Fibroblast of skin of left quadriceps (primary cell): ENCODE results near the gene TDRD9.
"Not testable (repeated sequence)": the region's sequence is repeated elsewhere in the genome, so short reads cannot be mapped to it uniquely, and the experiment has no call there.

ENCODE experiments used
- DNase-seq, 2 experiments: peaks; one replicate each; pipeline ENCODE4 v3.0.0-alpha.2; 2013; ENCODE audit warnings: low read depth in 2 of 2

The TDRD9 gene

DNA sequence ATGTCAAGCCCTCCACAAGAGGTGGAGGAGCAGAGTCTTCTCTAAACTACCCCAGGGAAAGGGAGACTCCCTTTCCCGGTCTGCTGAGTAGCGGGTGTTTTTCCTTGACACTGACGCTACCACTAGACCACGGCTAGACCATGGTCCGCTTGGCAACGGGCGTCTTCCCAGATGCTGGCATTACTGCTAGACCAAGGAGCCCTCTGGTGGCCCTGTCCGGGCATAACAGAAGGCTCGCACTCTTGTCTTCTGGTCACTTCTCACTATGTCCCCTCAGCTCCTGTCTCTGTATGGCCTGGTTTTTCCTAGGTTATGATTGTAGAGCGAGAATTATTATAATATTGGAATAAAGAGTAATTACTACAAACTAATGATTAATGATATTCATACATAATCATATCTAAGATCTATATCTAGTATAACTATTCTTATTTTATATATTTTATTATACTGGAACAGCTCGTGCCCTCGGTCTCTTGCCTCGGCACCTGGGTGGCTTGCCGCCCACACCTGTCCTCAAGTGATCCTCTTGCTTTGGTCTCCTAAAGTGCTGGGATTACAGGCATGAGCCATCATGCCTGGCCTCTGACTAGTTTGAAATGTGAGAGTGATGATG lies 52.5 kb downstream of the TDRD9 start:
- not testable (repeated sequence) for DNase-seq

DNA sequence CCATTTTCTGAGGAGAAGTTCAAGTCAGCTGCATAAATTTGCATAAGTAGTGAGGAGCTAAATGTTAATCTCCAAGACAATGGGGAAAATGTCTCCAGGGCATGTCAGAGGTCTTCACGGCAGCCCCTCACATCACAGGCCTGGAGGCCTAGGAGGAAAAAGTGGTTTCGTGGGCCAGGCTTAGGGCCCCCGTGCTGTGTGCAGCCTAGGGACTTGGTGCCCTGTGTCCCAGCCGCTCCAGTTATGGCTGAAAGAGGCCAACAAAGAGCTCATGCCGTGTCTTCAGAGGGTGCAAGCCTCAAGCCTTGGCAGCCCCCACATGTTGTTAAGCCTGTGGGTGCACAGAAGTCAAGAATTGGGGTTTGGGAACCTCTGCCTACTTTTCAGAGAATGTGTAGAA lies 55.9 kb downstream of the TDRD9 start:
- DNase-seq = no peak

DNA sequence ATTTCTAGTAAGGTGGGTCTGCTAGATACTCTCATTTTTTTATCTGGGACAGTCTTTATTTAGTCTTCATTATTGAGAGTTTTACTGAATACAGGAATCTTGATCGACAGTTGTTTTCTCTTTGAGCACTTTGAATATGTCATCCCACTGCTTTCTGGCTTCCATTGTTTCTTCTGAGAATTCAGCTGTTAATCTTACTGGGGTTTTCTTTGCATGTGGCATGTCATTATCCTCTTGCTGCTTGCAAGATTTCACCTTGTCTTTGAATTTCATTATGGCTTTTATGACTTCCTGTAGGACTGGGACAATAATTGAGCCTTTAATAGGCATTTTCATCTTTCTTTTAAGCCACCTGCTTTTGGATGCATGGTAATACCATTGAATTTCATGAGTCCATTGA lies 60.8 kb downstream of the TDRD9 start:
- no peak for DNase-seq

DNA sequence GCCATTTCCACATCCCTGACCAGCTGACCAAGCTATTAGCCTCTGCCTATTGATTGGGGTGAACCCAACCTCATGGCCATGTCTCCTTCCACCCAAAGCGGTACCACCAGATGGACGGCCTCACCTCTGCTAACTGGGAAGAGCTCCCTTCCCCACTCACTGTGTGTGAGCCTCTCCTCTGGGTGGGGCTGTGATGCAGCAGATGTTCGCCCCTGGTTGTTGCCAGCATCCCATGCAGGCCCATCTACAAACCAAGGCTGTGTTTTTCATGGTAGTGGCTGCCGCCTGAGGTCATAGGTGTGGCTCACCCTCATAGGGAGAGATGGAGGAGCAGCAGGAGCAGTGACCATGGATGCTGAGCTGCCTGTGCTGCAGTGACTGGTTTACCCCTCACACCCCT lies 61.7 kb downstream of the TDRD9 start:
- DNase-seq = no peak

DNA sequence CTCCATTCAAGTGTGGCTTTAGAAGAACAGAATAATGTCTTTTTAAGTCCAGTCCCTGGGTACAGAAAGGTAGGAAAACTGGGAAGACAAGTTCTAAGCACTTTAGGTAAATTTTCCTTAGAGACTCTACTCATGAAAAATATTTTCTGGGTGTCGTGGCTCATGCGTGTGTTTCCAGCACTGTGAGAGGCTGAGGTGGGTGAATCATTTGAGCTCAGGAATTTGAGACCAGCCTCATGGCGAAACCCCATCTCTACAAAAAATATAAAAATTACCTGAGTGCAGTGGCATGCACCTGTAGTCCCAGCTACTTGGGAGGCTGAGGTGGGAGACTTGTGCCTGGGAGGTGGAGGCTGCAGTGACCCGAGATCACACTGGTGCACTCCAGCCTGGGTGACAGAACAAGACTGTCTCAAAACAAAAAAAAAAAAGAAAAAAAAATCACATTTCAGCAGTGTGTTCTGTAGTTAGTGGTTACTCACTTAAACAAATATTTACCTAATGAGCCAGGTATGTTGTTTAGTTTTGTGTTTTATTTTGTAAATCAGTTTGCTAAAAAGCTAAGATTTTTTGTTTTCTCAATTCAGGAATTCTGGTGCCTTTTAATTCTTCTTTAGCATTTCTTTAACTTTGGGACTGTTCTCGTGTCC lies 66.4 kb downstream of the TDRD9 start:
- DNase-seq = no peak

DNA sequence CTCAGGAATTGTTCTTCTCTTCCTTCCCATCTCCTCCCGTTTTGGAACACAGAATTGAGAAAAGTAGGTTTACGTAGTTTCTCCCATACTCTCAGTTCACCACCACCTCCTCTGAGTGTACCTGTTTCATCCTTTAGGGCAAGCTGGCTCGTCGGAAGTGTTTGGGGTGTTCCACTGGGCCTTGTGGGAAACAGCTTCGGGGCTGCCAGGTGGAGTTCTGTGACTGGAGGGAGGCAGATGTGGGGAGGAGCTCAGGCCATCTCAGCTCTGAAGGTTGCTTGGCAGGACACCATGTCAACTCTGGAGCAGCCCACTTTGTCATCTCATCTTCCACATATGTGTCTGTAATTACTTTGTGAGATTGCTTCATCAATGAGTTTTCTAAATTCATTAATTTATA lies 67.6 kb downstream of the TDRD9 start:
- DNase-seq = no peak

DNA sequence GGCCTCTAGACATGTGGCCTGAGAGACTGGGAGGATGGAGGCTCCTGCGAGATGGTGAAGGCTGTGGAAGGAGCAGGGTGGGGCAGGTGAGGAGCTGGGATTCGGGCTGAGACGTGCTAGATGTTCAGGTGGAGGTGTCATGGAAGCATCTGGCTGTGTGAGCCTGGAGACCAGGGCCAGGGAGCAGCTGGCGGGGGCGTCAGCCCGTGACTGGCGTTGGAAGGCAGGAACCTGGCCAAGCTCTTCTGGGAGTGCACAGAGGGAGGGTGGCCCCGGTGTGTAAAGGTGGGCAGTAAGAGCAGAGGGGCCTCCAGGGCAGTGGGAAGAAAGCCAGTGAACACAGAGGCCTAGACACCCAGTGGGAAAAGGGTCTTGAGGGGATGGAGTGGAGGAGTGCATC lies 69.1 kb downstream of the TDRD9 start:
- DNase-seq = no peak

DNA sequence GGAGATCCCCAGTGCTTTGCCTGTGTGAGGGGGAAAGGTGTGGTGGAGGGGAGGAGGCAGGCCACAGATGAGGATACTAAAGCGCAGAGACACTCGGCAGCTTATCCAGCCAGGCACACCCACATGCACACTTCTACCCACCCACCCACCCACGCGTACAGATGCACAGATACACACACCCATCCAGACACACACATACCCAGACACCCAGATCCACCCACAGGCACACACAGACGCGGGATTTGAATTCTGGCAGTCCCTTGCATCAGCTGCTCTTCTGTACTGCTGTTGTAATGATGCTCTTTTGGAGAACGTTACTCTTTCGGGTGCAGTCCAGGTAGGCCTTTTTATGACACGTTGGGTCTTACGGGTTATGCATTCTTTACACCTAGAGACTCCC lies 69.8 kb downstream of the TDRD9 start:
- no peak for DNase-seq

DNA sequence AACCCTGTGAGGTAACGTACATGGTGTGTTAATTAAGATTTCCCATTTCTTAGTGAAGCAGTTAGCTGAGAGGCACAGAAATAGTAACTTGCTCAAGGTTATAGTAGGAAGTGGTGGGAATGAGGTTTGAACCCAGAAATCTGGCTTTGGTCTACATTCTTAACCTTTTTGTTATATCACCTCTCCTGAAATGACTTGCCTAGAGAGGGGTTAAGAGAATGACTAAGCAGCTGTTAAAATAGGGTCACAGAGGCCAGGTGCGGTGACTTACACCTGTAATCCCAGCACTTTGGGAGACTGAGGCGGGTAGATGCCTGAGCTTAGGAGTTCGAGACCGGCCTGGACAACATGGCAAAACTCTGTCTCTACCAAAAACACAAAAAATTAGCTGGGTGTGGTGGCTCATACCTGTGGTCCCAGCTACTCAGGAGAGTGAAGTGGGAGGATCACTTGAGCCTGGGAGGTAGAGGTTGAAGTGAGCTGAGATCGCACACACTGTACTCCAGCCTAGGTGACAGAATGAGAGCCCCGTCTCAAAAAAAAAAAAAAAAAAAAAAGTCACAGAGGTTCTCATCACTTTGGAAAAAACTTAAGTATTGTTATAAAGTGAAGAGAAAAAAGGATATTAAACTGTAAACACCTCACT lies 71.7 kb downstream of the TDRD9 start:
- no peak for DNase-seq

DNA sequence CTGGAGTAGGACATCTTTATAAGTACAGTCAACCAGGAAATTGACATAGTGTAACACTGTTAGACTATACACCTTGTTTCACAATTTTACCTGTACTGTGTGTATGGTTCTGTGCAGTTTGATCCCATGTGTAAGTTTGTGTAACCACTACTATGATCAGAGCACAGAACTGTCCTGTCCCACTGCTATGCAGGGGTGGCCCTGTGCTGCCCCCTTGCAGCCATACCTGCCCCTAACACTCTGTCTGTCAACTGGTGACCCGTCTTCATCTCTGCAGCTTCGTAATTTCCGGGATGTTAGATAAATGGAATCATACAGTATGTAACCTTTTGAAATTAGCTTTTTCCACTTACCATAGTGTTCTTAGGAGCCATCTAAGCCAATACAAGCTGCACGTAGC lies 72.7 kb downstream of the TDRD9 start:
- DNase-seq = no peak

DNA sequence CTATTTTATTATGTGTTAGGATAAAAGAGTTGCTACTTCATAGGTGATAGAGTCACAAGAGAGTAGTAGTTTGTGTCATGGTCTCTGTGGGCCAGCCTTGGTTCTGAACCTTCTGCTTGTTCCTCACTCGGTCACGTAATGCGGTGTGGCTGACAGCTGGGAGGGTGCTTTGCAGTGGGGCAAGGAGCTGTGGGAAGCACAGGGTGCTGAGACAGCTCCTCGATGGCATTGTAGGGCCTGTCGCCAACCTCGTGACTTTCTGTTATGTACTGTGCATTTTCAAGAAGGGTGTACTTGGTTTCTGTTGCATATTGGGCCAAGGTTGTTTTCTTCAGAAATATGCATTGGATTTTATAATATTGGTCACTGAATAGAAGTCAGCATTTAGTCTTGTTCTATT lies 75.4 kb downstream of the TDRD9 start:
- DNase-seq = no peak

DNA sequence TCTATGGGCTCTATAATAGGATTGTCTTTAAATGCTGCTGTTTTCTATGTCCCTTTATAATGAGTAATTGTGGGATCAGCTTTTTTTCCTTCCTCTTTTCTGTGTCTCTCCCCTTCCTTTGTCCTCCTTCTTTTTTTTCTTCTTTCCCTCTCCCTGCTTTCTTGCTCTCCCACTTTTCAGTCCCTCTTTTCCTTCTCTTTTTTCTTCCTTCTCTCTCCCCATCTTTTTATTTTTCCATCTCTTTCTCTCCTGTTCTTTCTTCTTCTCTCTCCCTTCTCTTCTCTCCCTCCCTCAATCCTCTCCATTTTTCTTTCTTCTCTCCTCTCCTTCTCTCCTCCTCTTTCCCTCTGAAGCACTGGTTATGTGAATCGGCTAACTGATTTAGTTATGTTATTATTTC lies 76.6 kb downstream of the TDRD9 start:
- no peak for DNase-seq

DNA sequence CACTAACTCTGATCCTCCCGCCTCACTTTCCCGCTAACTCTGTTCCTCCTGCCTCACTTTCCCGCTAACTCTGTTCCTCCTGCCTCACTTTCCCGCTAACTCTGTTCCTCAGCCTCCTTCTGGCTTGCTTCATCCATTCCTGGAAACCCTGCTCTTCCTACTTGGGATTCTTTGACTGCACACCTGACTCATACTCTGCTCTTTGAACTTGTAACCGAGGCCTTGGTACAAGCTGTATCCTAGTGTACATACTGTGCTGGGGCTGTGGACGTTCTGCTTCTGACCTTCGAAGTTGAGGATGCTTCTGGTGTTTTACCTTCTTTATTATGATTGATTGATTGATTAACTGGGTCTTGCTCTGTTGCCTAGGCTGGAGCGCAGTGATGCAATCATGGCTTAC lies 77.2 kb downstream of the TDRD9 start:
- DNase-seq = no peak

DNA sequence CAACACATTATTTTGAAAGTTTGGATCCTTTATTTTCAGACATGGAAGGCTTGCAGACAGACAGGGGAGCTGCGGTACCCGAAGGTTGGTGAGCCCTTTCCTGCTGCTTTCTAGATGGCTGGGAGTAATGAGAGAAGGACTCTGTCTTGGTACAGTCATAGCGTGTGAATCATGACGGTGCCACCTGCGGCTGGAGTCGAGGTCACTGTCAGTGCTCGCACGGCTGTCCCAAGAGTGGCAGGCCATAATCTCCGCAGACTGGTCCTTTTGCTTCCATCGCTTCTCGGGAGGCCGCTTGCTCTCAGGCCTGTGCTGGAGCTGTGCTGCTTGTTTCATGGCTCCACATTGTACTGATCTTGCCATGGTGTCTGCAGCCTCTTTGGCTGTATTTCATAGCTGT lies 78.9 kb downstream of the TDRD9 start:
- no peak for DNase-seq

DNA sequence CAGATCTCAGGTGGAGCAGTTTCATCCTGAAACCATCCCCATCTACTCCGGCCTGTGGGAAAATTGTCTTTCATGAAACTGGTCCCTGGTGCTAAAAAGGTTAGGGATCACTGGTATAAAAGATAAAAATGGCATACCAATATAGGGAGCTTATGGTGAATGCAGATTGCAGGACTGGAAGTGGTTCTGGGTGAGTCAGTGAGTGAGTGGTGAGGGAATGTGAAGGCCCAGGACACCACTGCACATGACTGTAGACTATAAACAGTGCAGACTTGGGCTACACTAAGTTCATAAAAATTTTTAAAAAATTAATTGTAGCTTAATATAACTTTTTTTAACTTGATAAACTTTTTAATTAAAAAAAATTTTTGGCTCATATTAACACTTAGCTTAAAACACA lies 81.0 kb downstream of the TDRD9 start:
- DNase-seq = no peak

DNA sequence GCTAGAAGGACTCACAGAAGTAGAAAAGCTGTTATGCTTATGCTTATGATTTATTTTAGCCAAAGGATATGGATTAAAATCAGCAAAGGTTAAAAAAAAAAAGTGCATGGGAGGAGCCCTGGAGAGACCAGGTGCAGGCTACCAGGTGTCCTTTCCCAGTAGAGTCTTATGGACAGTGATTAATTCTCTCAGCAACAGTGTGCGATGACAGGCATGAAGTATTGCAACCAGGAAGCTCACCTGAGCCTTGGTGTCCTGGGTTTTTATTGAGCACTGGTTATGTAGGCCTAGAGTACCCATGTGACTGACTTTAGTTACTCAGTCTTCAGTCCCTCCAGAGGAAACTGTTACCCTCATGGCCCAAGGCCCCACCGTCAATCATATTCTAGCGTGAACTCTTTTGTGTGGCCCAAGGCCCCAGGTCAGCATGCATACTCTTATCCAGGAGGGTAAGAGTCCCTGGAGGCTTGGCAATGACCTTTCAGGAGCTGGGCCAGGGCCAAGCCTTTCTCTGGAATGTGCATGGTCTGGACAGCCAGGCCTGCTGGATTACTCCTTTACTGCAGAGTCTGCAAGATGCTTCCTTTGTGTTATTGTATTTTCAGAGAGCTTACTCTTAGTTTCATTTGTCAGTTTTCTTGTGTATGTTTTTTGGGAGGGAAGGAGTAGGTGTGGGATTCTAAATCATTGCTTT lies 83.7 kb downstream of the TDRD9 start:
- DNase-seq = no peak

DNA sequence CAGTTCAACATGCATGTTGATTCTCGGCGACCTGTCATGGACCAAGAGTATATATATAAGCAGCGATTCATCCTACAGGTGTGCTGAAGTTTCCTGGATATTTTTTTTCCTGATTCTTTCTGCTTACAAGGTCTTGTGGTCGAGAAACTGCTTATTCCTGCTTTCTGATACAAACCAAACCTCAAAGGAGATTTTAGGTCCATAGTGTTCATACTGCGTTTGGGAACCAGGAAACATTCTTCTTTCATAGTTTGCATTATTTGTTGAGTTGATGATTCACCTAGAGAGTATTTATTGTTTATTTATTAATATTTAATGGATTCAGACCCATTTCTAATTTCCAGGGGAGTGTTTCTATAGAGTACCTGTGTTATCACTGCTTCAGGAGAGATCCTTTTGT lies 86.5 kb downstream of the TDRD9 start:
- DNase-seq = no peak

DNA sequence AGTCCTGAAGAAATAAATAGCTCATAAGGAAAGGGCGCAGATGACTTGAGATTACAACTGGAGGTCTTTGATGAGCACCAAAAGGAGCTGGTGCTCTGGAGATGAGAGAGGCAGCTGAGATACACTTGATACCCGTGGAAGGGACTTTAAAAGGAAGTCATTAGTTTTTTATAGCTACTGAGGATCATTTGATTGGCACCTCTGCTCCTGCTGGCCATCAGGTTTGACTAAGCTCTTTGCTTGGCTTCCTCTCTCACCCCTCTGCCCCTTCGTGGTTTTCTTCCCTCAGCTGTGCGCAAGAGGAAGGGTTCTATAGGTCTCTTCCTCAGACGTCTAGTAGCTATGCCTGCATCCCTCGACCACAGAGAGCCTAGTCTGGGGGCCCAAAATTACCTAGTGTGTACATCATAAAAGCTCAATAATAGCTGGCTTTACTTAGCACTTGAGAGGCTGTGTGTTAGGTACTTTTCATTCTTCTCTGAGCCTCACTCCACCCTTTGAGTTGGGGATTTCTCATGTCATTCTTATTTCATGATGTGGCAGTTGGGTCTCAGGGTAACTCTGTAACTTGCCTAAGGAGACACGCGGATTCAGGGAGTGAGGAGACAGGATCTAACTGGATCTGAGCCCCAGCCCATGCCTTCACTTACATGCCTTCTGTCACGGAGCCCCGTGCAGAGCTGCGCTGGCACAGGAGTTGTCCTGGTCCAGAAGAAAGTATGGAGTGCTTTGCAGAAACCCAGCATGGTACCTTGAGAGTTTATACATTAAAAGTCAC lies 88.8 kb downstream of the TDRD9 start:
- no peak for DNase-seq

DNA sequence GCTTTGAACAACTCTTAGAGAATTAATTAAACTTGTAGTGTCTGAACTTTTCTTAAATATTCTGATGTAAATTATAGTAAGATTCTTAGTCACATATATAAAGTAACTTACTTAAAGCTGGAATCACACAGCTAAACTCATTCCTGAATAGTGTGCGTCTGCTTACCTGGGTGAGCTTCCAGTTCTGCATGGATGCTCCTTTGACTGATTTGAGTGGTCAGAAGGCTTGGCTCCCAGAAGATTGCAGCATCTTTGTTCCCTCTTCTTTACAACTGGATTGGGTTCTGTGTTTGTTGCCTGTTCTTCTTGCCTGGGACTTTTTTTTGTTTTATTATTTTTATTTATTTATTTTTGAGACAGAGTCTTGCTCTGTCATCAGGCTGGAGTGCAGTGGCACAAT lies 90.8 kb downstream of the TDRD9 start:
- DNase-seq = no peak

DNA sequence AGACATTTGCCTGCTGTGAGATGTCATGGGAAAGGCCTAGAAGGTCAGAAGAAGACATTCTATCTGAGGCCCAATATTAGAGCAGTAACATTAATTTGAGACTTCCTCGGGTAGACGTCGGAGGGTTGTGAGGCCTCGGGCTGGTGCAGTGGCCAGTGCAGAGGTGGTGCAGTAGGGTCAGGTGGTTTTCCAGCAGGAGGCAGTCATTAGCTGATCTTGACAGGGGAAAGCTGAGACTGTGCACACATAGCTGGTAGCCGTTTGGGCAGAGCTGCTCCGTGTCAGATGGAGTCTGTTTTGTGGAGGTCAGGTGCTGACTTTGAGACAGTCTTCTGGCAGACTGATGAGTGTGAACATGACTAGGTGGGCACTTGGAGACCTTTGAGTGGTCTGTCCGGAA lies 91.5 kb downstream of the TDRD9 start:
- no peak for DNase-seq

DNA sequence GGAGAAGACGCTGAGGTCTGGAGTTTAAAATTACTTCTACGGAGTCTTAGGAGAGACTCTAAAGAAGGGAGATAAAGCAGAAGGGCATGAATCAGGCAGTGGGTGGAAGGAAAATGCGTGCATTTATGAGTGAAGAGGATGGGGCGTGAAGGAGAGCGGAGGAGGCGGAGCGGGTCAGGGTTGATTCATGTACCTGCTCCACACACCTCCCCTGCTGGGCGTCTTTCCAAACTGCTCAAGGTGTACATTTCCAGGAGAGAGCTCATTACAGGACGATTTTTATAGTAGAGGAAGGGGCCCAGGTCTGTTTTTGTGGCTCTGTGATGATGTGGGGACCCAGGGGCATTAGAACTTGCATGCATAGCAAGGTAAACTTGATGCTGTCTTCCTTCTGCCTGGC lies 92.2 kb downstream of the TDRD9 start:
- DNase-seq = no peak
